ENCODE data around the gene IER2.

- TF ChIP-seq CTCF (IDR thresholded peaks at IDR 0.05) (no peak), EP300 (IDR thresholded peaks at IDR 0.05) (no peak)
These were observed 22.3 kb downstream of the IER2 start for GRCh38 chr19:13172346-13173138.
